Panc1 (cell line): ENCODE results near the gene GAB4. TPM values are rescaled to one million over a fixed set of nuclear protein-coding genes. Genes with fewer than 3 reads are reported as not detected.

Experiments
- ATAC-seq: fragments of 200-7000 bp; cut with Tn5 transposase; 2 replicates; pipeline ENCODE4 v1.9.1; 2020; ENCODE audit warnings: mild to moderate bottlenecking, moderate library complexity
- BruUV-seq: library from RNA; stranded (reverse); fragments of 400-500 nt; replicated peaks from 2 replicates; lab custom pipeline; 2021; lab: Mats Ljungman, UMichigan
- CTCF ChIA-PET: fragments of 300-600 bp; sonication (Branson Sonifier 250); formaldehyde crosslinking; loops from one replicate; lab custom pipeline; 2022; ENCODE audit warnings: antibody characterized with exemption; lab: Charles Lee
- POLR2A ChIA-PET: fragments of 300-600 bp; sonication (Branson Sonifier 250); formaldehyde crosslinking; loops from one replicate; lab custom pipeline; 2022; ENCODE audit warnings: antibody characterized with exemption; lab: Charles Lee
- DNase-seq: peaks from one replicate; pipeline ENCODE4 v3.0.0-alpha.2; 2010; ENCODE audit warnings: low read depth, low spot score
- H3K27ac ChIP-seq: 2 replicates; pipeline ENCODE4 v1.5.1; 2011; ENCODE audit warnings: mild to moderate bottlenecking, low read length, inconsistent platforms
- H3K27me3 ChIP-seq: fragments of 200-500 bp; sonication (Bioruptor generic); 2 replicates; pipeline ENCODE4 v1.6.0; 2014; ENCODE audit warnings: low read length, inconsistent platforms; ENCODE audit not compliant: control insufficient read depth, insufficient read depth
- H3K36me3 ChIP-seq: fragments of 200-500 bp; sonication (Bioruptor generic); 2 replicates; pipeline ENCODE4 v1.5.1; 2014; ENCODE audit warnings: inconsistent platforms, mild to moderate bottlenecking, low read length, moderate library complexity; ENCODE audit not compliant: control insufficient read depth, insufficient read depth
- H3K4me1 ChIP-seq: 2 replicates; pipeline ENCODE4 v1.5.1; 2011; ENCODE audit warnings: inconsistent platforms, mild to moderate bottlenecking, low read length, moderate library complexity; ENCODE audit not compliant: control insufficient read depth, insufficient read depth
- H3K4me3 ChIP-seq, 2 experiments: 2 replicates each; pipeline ENCODE4 v1.5.1; 2011 to 2012; ENCODE audit warnings: low read depth in 2 of 2, low read length in 2 of 2, mild to moderate bottlenecking in 2 of 2, inconsistent platforms in 1 of 2, moderate library complexity in 1 of 2
- H3K9me3 ChIP-seq: fragments of 200-500 bp; sonication (Bioruptor generic); 2 replicates; pipeline ENCODE4 v1.5.1; 2014; ENCODE audit warnings: low read depth, mild to moderate bottlenecking, inconsistent platforms, low read length, moderate library complexity; ENCODE audit not compliant: control insufficient read depth, insufficient read depth
- CTCF ChIP-seq: fragments of 450-650 bp; IDR thresholded peaks from 2 replicates; pipeline ENCODE4 v1.5.1; 2017; ENCODE audit warnings: mild to moderate bottlenecking
- POLR2AphosphoS5 ChIP-seq: IDR thresholded peaks from 2 replicates; pipeline ENCODE4 v1.6.1; 2012; ENCODE audit warnings: mild to moderate bottlenecking, low read depth, low read length, moderate library complexity
- REST ChIP-seq, 2 experiments: IDR thresholded peaks; 2 replicates each; pipeline ENCODE4 v1.6.1; 2011 to 2012; ENCODE audit warnings: low read depth in 2 of 2, control low read depth in 1 of 2, low read length in 1 of 2, mild to moderate bottlenecking in 1 of 2, moderate library complexity in 1 of 2; ENCODE audit not compliant: insufficient read depth in 1 of 2
- SIN3A ChIP-seq: IDR thresholded peaks from 2 replicates; pipeline ENCODE4 v1.6.1; 2012; ENCODE audit warnings: low read depth, mild to moderate bottlenecking, low read length, moderate library complexity, borderline replicate concordance; ENCODE audit not compliant: insufficient read depth
- TCF7L2 ChIP-seq: IDR thresholded peaks from 2 replicates; pipeline ENCODE4 v1.6.1; 2011; ENCODE audit warnings: mild to moderate bottlenecking, low read depth, low read length, inconsistent platforms
- in situ Hi-C: cut with HindIII; loops from 2 replicates; pipeline ENCODE4 v1.10.0; 2016; ENCODE audit warnings: low sequenced_read_pairs, low pct_unique_long_range_greater_than_20kb
- intact Hi-C: fragments of 100-400 bp; cut with micrococcal nuclease; formaldehyde crosslinking; loops from one replicate; pipeline ENCODE4 v1.10.0; 2022; ENCODE audit not compliant: unreplicated experiment
- total RNA-seq: library from RNA; stranded (reverse); gene quantifications from one replicate; pipeline ENCODE4 v1.2.1, GENCODE V29; 2021; ENCODE audit not compliant: unreplicated experiment

GAB4 gene
- total RNA-seq, 1 experiment from 2014 or later = not detected

- DNase-seq (no peak), ATAC-seq (no peak)
- POLR2A ChIA-PET = no interaction called here
- CTCF ChIA-PET = no interaction called here
- intact Hi-C loops (no loop called here), in situ Hi-C loops (no loop called here)
- Histone ChIP-seq H3K9me3 (no peaks in the 10 kb centered on the region), H3K27ac (no peak overlapping the region), H3K36me3 (no peaks in the 10 kb centered on the region), H3K4me1 (no peaks in the 10 kb centered on the region), H3K27me3 (no peaks in the 10 kb centered on the region), H3K4me3 (no peak overlapping the region)
- TF ChIP-seq POLR2AphosphoS5 = no peak
- no peak for TF ChIP-seq REST (IDR thresholded peaks at IDR 0.05; ENCODE audit: insufficient read depth in 1 of 2, low read depth in 2 of 2, low read length in 1 of 2)
- TF ChIP-seq CTCF = no peak
- TF ChIP-seq SIN3A = no peak
- TF ChIP-seq TCF7L2 = no peak
- no TSS peak for BruUV-seq
Observed at GRCh38 chr22:16960884-16961249, 47.2 kb downstream of the GAB4 start.

- no peaks in the 10 kb centered on the region for H3K36me3 ChIP-seq
- no peak for TF ChIP-seq CTCF
- no peak for TF ChIP-seq REST (IDR thresholded peaks at IDR 0.05; ENCODE audit: insufficient read depth in 1 of 2, low read depth in 2 of 2, low read length in 1 of 2)
- no peak for TF ChIP-seq POLR2AphosphoS5
- no peak for TF ChIP-seq TCF7L2
- no peak for TF ChIP-seq SIN3A
- H3K27me3 ChIP-seq = no peaks in the 10 kb centered on the region
- POLR2A ChIA-PET = no interaction called here
- intact Hi-C loops (no loop called here), in situ Hi-C loops (no loop called here)
- BruUV-seq = no TSS peak
- no peaks in the 10 kb centered on the region for H3K9me3 ChIP-seq
- ATAC-seq (no peak), DNase-seq (no peak)
- CTCF ChIA-PET = no interaction called here
- no peaks in the 10 kb centered on the region for H3K4me1 ChIP-seq
- H3K4me3 ChIP-seq = no peak overlapping the region
- H3K27ac ChIP-seq = no peak overlapping the region
Observed at GRCh38 chr22:16960220-16960883, 47.7 kb downstream of the GAB4 start.
